Measurements from ENCODE around the gene CUEDC1.

CUEDC1 gene

DNA sequence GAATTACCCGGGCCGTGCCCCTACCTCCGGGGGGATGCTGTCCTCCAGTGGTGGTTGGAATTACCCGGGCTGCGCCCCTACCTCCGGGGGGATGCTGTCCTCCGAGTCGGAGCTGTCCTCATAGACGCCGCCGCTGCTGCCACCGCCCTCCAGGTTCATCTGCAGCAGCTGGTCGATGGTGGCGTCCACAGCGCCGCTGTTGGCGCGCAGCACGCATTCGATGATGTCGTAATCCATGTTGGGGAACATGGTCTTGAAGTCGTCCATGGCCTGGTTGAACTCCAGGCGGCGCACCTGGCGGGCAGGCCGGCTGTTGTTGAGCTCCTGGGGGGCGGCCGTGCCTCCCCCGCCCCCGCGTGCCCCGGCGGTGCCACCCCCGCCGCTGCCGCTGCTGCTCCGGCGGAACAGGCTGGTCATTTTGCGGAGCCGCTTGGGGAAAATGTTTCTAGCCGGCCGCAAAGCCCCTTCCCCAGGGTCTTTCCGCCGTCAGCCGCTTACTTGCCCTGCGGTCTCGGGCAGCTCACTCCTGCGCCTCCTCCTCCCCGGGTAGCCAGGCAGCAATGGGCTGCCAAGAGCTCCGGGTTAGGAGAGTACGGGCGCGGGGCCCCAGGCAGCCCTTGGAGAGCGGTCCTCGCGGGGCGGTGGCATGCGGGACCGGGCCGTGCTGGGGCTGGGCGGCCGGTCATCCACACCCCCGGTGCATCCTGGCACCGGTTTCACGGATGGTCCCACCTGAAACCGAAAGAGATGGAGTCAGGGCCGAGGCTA lies 69.9 kb downstream of the CUEDC1 start:
- FAIRE-seq (no peak), DNase-seq (ENCODE audit: extremely low spot score, insufficient read length, low read depth) (no peak)

DNA sequence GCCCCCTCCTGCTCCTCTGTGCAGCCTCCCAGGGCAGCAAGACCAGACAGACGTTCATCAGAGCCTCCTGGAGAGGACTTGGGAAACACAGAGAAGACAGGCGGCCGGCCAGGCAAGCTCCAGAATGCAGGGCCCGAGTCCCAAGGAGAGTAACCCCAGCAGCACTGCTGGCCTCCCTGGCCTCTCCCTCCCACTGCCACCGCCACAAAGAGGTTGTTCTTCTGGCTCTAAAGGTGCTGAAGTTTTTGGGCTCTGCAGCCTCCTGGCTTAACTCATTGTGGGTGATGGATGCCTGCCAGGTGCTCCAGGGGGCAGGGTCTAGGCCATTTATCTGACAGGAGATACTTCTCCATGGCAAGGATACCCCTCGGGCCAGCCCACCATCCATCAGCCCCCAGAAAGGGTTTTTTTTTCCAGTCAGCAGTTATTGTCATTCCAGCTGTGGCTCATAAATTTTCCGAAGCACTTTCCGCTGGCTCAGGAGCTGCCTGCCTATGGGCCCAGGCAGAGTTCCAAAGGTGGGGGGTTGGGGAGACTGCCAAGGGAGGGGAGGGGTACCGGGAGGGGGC lies 73.3 kb downstream of the CUEDC1 start:
- DNase-seq (ENCODE audit: extremely low spot score, insufficient read length, low read depth) (no peak), FAIRE-seq (no peak)

GRCh38 chr17:57881143-57881542 lies 74.1 kb downstream of the CUEDC1 start:
- DNase-seq (ENCODE audit: extremely low spot score, insufficient read length, low read depth) (no peak), FAIRE-seq (no peak)

- no peak for DNase-seq (ENCODE audit: extremely low spot score, insufficient read length, low read depth)
- FAIRE-seq = no peak
Measured at GRCh38 chr17:57880086-57880456, 75.1 kb downstream of the CUEDC1 start.

DNA sequence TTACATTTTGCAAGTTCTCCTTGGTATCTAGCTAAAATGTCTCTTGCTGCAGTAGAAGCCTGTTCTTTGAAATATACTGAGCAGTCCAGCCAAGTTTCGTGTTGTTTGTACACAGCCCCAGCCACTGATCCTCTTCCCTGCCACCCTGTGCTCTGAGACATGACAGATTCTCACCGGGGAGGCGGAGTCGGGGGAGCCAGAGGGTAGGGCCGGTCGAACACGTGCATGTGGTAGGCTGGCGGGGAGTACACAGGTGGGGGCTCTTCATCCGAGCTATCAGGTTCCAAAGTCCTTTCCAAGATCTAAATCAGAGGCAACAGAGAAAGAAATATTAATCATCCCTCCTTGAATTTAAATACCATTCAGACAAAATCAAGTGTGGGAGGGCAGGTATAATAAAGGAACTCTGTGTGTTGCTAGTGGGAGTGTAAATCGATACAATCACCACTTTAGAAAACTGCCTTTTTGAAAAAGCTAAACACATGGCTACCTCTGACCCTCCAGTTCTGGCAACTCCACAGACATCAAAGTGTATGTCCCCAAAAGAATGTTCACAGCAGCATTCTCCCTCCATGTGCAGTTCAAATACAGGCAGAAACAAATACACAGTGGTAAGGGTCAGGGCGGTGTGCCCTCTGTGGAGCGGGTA lies 75.7 kb downstream of the CUEDC1 start:
- DNase-seq (ENCODE audit: extremely low spot score, insufficient read length, low read depth) (no peak), FAIRE-seq (no peak)

DNA sequence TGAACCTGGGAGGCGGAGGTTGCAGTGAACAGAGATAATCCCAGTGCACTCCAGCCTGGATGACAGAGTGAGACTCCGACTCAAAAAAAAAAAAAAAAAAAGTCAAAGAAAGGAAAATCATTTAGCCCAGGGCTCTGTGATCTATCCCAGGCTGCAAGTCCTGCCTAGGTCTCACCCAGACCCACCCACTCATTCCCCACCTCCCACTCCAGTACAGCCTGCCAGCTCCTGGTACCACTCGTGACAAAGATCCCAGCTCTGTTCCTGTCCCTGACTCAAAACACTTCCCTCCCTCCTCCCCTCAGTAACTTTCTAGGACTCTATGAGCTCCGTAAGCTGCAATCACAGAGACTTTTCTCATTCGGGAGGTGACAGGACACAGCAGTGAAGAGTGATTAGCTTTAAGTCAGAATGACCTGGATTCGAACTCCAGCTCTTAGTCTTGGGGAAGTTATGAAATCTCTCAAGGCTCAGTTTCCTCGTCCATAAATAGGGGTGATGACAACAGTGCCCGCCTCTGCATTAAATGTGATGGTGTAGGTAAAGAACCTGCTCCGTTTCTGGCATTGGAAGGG lies 77.3 kb downstream of the CUEDC1 start:
- FAIRE-seq = no peak

GRCh38 chr17:57876866-57877237 lies 78.4 kb downstream of the CUEDC1 start:
- no peak for FAIRE-seq
- DNase-seq (ENCODE audit: extremely low spot score, insufficient read length, low read depth) = no peak

More for the DNA sequence above, 77.3 kb downstream of the CUEDC1 start:
- DNase-seq (ENCODE audit: extremely low spot score, insufficient read length, low read depth) = no peak

DNA sequence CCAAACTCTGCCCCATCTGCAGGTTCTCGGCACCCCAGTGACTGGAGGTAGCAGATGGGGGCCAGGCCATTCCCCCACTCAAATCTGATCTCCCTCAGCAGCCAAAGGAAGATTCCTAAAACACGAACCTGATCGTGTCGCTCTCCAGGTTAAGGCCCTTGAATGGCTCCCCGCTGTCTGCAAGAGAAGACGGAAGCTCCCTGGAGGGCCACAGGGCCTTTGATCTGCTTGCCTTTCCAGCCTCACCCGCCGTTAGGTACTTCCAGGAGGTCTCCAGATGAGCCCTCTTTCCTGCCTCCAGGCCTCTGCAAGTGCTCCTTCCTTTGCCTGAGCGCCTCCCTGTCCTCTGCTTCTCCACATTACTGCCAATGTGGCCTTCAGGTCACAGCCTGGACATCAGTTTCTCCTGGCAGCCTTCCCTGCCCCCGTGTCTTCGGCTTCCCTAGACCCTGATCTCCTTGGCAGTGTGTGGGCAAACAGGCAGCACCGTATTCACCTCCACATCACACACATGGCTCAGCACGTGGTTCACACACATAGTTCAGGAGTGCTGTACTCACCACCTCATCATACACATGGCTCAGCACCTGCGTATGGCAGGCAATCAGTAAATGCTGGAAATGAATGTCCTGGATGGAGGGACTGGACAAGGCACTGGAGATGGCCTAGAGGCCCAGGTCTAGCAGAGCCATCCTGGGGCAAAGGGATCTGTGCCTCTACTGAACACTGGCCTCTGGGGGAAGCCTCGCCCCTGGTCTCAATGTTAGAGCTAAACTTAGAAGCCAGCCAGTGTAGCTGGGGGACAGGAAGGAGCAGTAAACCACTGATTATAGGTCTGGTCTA lies 79.0 kb downstream of the CUEDC1 start:
- no peak for FAIRE-seq
- DNase-seq (ENCODE audit: extremely low spot score, insufficient read length, low read depth) = no peak

DNA sequence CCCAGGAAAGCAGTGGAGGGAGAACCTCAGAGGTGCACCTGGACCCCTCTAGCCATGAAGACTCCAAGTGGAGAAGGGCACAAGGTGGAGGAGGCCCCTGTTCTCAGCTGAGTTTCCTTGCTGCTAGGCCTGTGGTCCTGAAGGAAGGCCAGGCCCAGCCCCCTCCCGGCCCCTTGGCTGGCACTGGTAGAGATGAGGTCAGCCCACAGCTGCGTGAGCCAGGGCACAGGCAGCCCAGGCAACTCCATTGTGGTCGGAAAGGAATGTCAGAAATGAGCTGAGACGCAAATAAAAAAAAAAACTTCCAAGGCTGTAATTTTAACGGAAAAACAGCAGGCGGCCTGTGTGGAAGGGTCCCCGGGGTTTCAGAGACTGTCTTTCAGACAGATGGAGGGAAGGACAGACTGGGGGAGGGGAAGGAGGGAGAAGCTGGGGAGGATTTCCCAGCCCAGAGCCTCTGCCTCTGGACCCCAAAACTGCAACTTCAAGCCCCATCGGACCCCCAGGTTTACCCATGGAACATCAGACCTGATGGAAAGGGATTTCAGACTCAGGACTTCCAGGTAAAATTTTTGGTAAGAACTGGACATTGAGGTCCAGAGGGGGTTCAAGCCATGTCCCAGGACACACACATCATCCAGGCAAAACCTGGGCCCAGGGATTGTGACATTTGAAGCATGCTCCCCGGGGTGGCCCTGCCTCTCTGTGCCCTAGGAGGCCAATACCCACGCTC lies 79.8 kb downstream of the CUEDC1 start:
- FAIRE-seq = no peak
- DNase-seq (ENCODE audit: extremely low spot score, insufficient read length, low read depth) = no peak

DNA sequence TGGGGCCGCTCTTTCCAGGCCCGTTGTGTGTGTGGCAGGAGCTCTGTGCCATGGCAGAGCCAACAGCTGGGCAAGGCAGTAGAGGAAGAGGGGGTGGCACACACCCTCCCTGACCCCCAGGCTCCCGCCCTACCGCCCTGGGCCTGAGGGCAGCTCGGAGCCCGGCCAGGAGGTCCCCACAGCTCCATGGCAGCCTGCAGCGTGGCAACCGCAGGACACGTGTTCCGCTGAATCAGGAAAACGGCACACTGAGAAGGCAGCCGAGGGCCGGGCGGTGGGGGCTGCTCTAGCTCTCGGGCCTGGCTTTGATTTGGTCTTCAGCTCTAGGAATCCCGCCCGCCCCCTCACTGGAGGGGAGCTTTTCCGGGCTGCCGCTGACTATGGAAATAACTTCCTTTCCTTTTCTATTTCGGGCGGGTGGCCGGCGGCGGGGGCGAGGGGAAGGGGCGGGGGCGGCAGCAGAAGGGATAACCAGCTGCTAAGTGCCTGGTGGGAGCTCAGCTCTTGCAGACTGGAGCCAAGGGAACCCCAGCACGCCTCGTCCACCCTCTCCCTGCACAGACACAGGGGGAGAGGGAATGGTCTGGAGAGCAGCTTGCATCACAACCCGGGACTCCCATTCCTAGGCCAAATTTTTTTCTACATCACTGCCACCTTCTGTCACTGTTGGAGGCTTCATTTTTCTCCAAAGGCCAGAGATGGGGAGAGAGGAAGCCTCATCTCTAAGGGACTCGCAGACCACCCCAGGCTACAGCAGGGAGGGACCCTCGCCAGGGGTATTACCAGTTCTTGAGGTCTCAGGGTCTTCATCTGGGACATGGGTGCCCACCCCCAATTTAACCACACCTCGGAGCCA lies 80.5 kb downstream of the CUEDC1 start:
- DNase-seq (ENCODE audit: extremely low spot score, insufficient read length, low read depth) (no peak), FAIRE-seq (no peak)

DNA sequence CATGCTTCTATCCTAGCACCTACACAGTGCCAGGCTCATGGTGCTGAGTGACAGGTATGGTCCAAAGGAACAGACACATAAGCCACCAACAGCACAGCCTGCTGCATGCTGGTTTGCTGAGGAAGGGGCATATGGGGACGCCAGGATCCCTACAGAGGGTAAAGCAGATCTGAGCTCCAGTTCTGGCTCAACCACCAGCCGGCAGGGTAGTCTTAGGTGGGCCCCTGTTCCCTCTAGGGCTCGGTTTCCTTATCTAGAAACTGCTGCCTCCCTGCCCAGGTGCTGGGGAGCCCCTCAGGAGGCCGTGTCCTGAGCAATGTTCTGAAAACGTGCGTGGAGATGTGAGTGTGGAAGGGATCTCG lies 81.2 kb downstream of the CUEDC1 start:
- DNase-seq (ENCODE audit: extremely low spot score, insufficient read length, low read depth) (no peak), FAIRE-seq (no peak)

DNA sequence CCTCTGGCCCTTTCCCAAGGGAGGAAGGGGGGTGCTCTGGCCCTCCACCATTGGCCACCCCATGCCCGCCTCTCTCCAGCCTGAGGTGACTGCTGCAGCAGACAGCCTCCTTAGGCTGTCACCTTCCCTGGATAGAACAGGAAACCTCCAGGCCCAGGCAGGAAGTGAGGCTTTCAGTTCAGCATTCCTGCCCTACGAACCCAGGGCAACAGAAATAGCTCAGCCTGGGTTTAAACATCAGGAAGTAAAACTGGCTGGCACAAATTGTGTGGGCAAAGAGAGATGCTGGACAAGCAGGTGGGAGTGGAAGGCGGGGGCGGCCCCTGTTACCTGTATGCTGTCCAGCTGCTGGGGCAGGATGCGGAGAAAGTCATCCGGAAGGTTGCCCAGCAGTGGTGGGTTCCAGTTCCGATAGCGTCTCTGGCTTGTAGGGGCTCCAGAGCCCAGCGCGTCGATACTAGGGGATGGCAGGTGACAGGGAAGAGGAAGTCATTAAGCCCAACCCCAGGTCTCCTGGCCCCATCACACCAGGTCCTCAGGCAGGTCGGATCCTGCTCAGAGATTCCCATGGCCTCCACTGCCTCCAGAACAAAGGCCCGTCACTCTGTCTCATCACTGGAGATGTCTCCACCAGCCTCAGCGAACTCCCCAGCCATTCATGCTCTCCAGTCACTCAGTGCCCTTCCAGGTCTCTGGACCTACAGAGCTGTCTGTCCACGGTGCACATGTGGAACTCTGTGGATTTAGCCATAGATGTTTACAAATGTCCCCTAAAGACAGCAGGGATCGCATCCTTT lies 81.8 kb downstream of the CUEDC1 start:
- FAIRE-seq = no peak
- DNase-seq (ENCODE audit: extremely low spot score, insufficient read length, low read depth) = no peak

- no peak for FAIRE-seq
Measured at GRCh38 chr17:57872536-57872935, 82.7 kb downstream of the CUEDC1 start.

DNA sequence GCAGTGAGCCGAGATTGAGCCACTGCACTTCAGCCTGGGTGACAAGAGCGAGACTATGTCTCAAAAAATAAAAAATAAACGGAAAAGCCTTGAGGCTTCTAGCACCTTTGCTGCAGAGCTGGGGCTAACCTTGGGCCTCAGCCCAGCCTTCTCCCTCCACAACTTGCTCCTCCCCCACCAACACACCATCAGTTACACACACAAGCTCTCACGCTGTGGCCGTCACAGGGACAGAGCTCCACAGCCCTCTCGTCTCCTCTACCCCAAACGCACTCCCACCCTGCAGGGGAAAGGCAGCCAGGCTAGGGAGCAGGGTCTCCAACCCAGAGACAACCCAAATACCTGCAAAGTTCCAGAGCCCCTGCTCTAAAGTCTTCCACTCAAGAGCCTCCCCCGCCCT lies 83.3 kb downstream of the CUEDC1 start:
- no peak for DNase-seq (ENCODE audit: extremely low spot score, insufficient read length, low read depth)
- no peak for FAIRE-seq

More at GRCh38 chr17:57872536-57872935, 82.7 kb downstream of the CUEDC1 start:
- DNase-seq (ENCODE audit: extremely low spot score, insufficient read length, low read depth) = no peak

- no peak for FAIRE-seq
Measured at GRCh38 chr17:57871155-57871554, 84.1 kb downstream of the CUEDC1 start.

DNA sequence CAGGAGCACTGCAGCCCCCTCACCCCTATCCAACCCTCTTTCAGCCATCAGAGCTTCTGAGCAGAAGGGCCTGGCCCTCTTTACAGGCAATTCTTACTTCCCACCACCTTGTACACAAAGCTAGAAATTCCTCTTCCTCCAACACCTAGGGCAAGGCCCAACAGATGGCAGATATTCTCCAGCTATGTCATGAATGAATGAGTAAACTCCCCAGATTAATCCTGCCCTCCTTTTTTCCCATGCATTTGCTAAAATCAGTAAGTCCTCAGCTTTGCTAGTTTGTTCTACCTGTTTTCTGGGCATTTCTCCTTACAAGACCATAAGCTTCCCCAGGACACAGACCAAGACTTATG lies 85.0 kb downstream of the CUEDC1 start:
- FAIRE-seq = no peak
- no peak for DNase-seq (ENCODE audit: extremely low spot score, insufficient read length, low read depth)

More at GRCh38 chr17:57871155-57871554, 84.1 kb downstream of the CUEDC1 start:
- no peak for DNase-seq (ENCODE audit: extremely low spot score, insufficient read length, low read depth)

- FAIRE-seq = no peak
Measured at GRCh38 chr17:57869617-57870282, 85.5 kb downstream of the CUEDC1 start.

More at GRCh38 chr17:57869617-57870282, 85.5 kb downstream of the CUEDC1 start:
- DNase-seq (ENCODE audit: extremely low spot score, insufficient read length, low read depth) = no peak
